Loucy (cell line): ENCODE data around the gene LGALS7B.

ENCODE experiments used
- H2AFZ ChIP-seq: fragments of 200-600 bp; sonication (generic); 2 replicates; pipeline ENCODE4 v1.6.0; 2016; ENCODE audit warnings: antibody characterized with exemption, mild to moderate bottlenecking, low read length, moderate library complexity
- H3F3A ChIP-seq: fragments of 200-600 bp; 2 replicates; pipeline ENCODE4 v1.6.0; 2016; ENCODE audit warnings: antibody characterized with exemption, low read depth, mild to moderate bottlenecking
- H3K27me3 ChIP-seq: fragments of 200-600 bp; sonication (generic); 2 replicates; pipeline ENCODE4 v1.6.1; 2014; ENCODE audit warnings: low read length, mild to moderate bottlenecking; ENCODE audit not compliant: insufficient read depth, poor library complexity, severe bottlenecking
- H3K36me3 ChIP-seq: fragments of 200-600 bp; sonication (generic); 2 replicates; pipeline ENCODE4 v1.6.1; 2016; ENCODE audit warnings: low read length; ENCODE audit not compliant: insufficient read depth
- H3K4me1 ChIP-seq: fragments of 200-600 bp; sonication (generic); 2 replicates; pipeline ENCODE4 v1.5.1; 2014; ENCODE audit warnings: low read length, mild to moderate bottlenecking; ENCODE audit not compliant: insufficient read depth, poor library complexity, severe bottlenecking
- H3K4me2 ChIP-seq: fragments of 200-600 bp; sonication (generic); 2 replicates; pipeline ENCODE4 v1.6.0; 2014; ENCODE audit warnings: antibody characterized with exemption, low read length, low read depth, mild to moderate bottlenecking; ENCODE audit not compliant: poor library complexity, severe bottlenecking
- H3K4me3 ChIP-seq: fragments of 200-600 bp; sonication (generic); 2 replicates; pipeline ENCODE4 v1.5.1; 2014; ENCODE audit warnings: low read length, mild to moderate bottlenecking, mixed read lengths; ENCODE audit not compliant: poor library complexity, severe bottlenecking
- H3K79me2 ChIP-seq: fragments of 200-600 bp; sonication (generic); 2 replicates; pipeline ENCODE4 v1.6.1; 2014; ENCODE audit warnings: low read length; ENCODE audit not compliant: insufficient read depth
- H3K9ac ChIP-seq: fragments of 200-600 bp; sonication (generic); 2 replicates; pipeline ENCODE4 v1.6.0; 2014; ENCODE audit warnings: mild to moderate bottlenecking, low read depth, low read length, moderate library complexity; ENCODE audit not compliant: poor library complexity, severe bottlenecking
- H3K9me2 ChIP-seq: fragments of 200-600 bp; sonication (generic); replicated peaks from 2 replicates; pipeline ENCODE4 v1.6.1; 2016; ENCODE audit warnings: low read depth, low read length, mixed read lengths
- H3K9me3 ChIP-seq: fragments of 200-600 bp; sonication (generic); 2 replicates; pipeline ENCODE4 v1.6.1; 2014; ENCODE audit warnings: mild to moderate bottlenecking, antibody characterized with exemption, low read length, low read depth; ENCODE audit not compliant: insufficient read depth
- H4K20me1 ChIP-seq: fragments of 200-600 bp; sonication (generic); 2 replicates; pipeline ENCODE4 v1.6.0; 2014; ENCODE audit warnings: antibody characterized with exemption, low read length, mild to moderate bottlenecking; ENCODE audit not compliant: insufficient read depth, poor library complexity, severe bottlenecking
- CTCF ChIP-seq: fragments of 200-600 bp; sonication (generic); conservative IDR thresholded peaks from 2 replicates; pipeline ENCODE4 v1.5.1; 2014; ENCODE audit warnings: mild to moderate bottlenecking, antibody characterized with exemption, low read length
- EZH2phosphoT487 ChIP-seq: fragments of 200-600 bp; IDR thresholded peaks from 2 replicates; pipeline ENCODE4 v1.6.1; 2018; ENCODE audit warnings: antibody characterized with exemption, mild to moderate bottlenecking, moderate library complexity, borderline replicate concordance

LGALS7B gene

DNA sequence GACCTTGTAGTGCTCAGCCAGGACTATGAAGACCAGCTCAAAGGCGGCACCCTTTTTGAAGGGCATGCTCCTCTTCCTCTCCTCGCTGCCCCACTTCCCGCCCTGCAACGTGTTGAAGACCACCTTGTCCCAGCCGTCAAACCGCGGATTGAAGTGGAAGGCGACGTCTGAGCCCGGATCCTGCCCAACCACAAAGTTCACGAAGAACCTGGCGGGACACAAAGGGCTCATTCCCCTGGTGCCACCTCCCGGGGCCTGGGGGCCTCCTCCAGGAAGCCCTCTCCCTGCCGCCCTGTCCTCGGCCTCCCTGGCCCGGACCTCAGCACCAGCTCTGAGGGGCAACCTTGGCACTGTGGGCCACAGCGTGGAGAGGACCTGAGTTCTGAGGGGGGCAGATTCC is 19.7 kb downstream of the LGALS7B start:
- TF ChIP-seq CTCF: no peak
- TF ChIP-seq EZH2phosphoT487: no peak
- H2AFZ ChIP-seq: no peak overlapping the region
- H3K9me2 ChIP-seq: no peaks in the 10 kb centered on the region
- H4K20me1 ChIP-seq: no peaks in the 10 kb centered on the region
- no peaks in the 10 kb centered on the region for H3K9me3 ChIP-seq
- H3K27me3 ChIP-seq: no peaks in the 10 kb centered on the region
- no peaks in the 10 kb centered on the region for H3K79me2 ChIP-seq
- no peaks in the 10 kb centered on the region for H3K36me3 ChIP-seq
- no peak overlapping the region for H3K4me2 ChIP-seq
- H3F3A ChIP-seq: no peaks in the 10 kb centered on the region
- no peak overlapping the region for H3K4me3 ChIP-seq
- no peaks in the 10 kb centered on the region for H3K4me1 ChIP-seq
- no peak overlapping the region for H3K9ac ChIP-seq

DNA sequence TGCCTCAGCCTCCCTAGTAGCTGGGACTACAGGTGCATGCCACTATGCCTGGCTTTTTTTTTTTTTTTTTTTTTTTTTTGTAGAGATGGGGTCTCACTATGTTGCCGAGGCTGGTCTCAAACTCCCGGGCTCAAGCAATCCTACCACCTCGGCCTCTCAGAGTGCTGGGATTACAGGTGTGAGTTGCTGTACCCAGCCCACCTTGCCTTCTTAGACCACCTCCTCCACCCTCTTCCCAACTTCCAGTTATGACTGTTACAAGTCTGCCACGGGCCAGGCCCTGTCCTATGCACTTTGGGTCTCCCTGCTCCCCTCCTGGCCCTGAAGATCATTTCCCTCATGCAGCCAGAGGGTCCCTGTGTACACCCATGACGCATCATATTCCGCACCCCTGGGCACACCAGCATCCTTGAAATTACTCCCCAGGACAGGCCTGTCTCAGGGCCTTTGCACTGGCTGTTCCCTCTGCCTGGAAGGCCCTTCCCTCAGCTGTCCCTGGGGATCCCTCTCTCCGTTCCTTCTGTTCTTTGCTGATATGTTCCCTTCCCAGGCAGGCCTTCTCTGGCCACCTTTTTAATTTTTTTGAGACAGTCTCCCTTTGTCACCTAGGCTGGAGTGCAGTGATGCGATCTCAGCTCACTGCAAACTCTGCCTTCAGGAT is 20.7 kb downstream of the LGALS7B start:
- H2AFZ ChIP-seq: no peak overlapping the region
- H3K9me3 ChIP-seq: no peaks in the 10 kb centered on the region
- no peaks in the 10 kb centered on the region for H3K4me1 ChIP-seq
- no peak overlapping the region for H3K4me3 ChIP-seq
- no peaks in the 10 kb centered on the region for H3K27me3 ChIP-seq
- H3K79me2 ChIP-seq: no peaks in the 10 kb centered on the region
- TF ChIP-seq EZH2phosphoT487 (no peak), CTCF (no peak)
- H3K4me2 ChIP-seq: no peak overlapping the region
- H3F3A ChIP-seq: no peaks in the 10 kb centered on the region
- no peaks in the 10 kb centered on the region for H4K20me1 ChIP-seq
- H3K9me2 ChIP-seq: no peaks in the 10 kb centered on the region
- H3K9ac ChIP-seq: no peak overlapping the region
- H3K36me3 ChIP-seq: no peaks in the 10 kb centered on the region

DNA sequence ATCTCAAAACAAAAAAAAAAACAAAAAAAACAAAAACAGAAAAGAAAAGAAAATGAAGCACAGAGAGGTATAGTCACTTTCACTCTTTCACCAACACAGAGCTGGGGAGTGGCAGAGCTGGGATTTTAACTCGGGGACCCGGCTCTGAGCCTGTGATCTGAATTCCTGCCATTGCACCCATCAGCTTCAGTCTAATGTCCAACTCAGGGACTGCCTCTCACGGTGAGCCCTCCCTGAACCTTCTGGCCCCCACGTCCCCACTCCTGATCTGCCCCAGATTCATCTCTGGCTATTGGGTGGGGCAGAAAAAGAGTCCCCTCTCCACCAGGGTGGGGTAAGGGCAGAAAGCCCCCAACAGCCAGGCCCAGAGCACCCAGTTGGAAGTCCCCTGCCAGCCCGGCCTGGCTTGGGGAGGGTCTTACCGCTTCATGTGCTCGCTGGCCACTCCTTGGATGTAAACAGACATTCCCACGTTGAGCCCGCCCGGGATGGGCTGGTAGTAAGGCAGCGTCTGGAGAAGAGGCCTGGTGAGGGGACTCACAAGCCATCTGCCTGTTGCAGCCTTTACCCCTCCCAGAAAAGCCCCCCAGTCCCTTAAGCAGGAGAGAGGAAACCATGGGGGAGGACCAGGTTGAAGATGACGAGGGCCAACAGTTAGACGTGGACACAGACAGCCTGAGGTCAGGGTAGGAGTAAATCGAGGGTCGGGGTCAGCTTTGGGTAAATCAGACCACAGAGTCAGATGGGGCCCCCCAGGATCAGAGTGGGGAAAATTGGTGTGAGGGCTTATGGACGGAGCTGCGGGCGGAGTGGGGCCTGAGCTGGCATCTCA is 23.2 kb downstream of the LGALS7B start:
- no peak overlapping the region for H3K4me2 ChIP-seq
- no peaks in the 10 kb centered on the region for H3K4me1 ChIP-seq
- H3F3A ChIP-seq: no peaks in the 10 kb centered on the region
- no peak overlapping the region for H2AFZ ChIP-seq
- no peaks in the 10 kb centered on the region for H3K9me2 ChIP-seq
- H3K36me3 ChIP-seq: peaks cover 10% of the 10 kb centered on the region; the same call in 1 of the 2 replicates
- no peaks in the 10 kb centered on the region for H3K79me2 ChIP-seq
- H4K20me1 ChIP-seq: no peaks in the 10 kb centered on the region
- H3K4me3 ChIP-seq: no peak overlapping the region
- no peaks in the 10 kb centered on the region for H3K27me3 ChIP-seq
- no peaks in the 10 kb centered on the region for H3K9me3 ChIP-seq
- TF ChIP-seq EZH2phosphoT487 (no peak), CTCF (no peak)
- no peak overlapping the region for H3K9ac ChIP-seq
